C4-2B (cell line): ENCODE data around the gene WASF1.
"Not testable (repeated sequence)": the region's sequence is repeated elsewhere in the genome, so short reads cannot be mapped to it uniquely, and the experiment has no call there.

ENCODE experiments used
- H3K27ac ChIP-seq: fragments of 450-650 bp; 2 replicates; pipeline ENCODE4 v1.5.1; 2017
- CTCF ChIP-seq: fragments of 450-650 bp; conservative IDR thresholded peaks from 2 replicates; pipeline ENCODE4 v1.5.1; 2017; ENCODE audit warnings: mild to moderate bottlenecking
- ZFX ChIP-seq: fragments of 450-650 bp; IDR thresholded peaks from 2 replicates; pipeline ENCODE4 v1.6.1; 2017

The WASF1 gene

GRCh38 chr6:110090876-110091275, 88.6 kb downstream of the WASF1 start:
- TF ChIP-seq CTCF (no peak), ZFX (no peak)

GRCh38 chr6:110089323-110089722, 90.1 kb downstream of the WASF1 start:
- no peak for TF ChIP-seq ZFX
- no peak for TF ChIP-seq CTCF
- no peak overlapping the region for H3K27ac ChIP-seq

More at GRCh38 chr6:110090876-110091275, 88.6 kb downstream of the WASF1 start:
- H3K27ac ChIP-seq: no peak overlapping the region

- no peak overlapping the region for H3K27ac ChIP-seq
- TF ChIP-seq CTCF (no peak), ZFX (no peak)
These were observed 94.2 kb downstream of the WASF1 start for GRCh38 chr6:110085285-110085684.

- H3K27ac ChIP-seq: no peak overlapping the region
- TF ChIP-seq ZFX (no peak), CTCF (no peak)
These were observed 95.4 kb downstream of the WASF1 start for GRCh38 chr6:110083875-110084585.

- TF ChIP-seq CTCF (no peak), ZFX (no peak)
- no peak overlapping the region for H3K27ac ChIP-seq
These were observed 104.1 kb downstream of the WASF1 start for GRCh38 chr6:110075406-110075805.

- H3K27ac ChIP-seq: not testable (repeated sequence)
These were observed 106.0 kb downstream of the WASF1 start for GRCh38 chr6:110073474-110073873.

GRCh38 chr6:110068592-110068967, 110.9 kb downstream of the WASF1 start:
- no peak for TF ChIP-seq CTCF
- TF ChIP-seq ZFX: no peak
- no peak overlapping the region for H3K27ac ChIP-seq

GRCh38 chr6:110067837-110068591, 111.5 kb downstream of the WASF1 start:
- TF ChIP-seq ZFX (no peak), CTCF (no peak)

More at GRCh38 chr6:110067837-110068591, 111.5 kb downstream of the WASF1 start:
- H3K27ac ChIP-seq: no peak overlapping the region
